NCI-H187 treated with DMSO at 0.1 percent for 48 hours (cell line): ENCODE results near the gene ZNF224.
A peak's percentile ranks its signal among the peaks of the same experiment; 100 is the strongest.
"Not testable (repeated sequence)": the region's sequence is repeated elsewhere in the genome, so short reads cannot be mapped to it uniquely, and the experiment has no call there.

ENCODE experiments used
- DNase-seq: peaks from one replicate; lab custom pipeline; 2025; lab: John Stamatoyannopoulos, UW

The ZNF224 gene

DNA sequence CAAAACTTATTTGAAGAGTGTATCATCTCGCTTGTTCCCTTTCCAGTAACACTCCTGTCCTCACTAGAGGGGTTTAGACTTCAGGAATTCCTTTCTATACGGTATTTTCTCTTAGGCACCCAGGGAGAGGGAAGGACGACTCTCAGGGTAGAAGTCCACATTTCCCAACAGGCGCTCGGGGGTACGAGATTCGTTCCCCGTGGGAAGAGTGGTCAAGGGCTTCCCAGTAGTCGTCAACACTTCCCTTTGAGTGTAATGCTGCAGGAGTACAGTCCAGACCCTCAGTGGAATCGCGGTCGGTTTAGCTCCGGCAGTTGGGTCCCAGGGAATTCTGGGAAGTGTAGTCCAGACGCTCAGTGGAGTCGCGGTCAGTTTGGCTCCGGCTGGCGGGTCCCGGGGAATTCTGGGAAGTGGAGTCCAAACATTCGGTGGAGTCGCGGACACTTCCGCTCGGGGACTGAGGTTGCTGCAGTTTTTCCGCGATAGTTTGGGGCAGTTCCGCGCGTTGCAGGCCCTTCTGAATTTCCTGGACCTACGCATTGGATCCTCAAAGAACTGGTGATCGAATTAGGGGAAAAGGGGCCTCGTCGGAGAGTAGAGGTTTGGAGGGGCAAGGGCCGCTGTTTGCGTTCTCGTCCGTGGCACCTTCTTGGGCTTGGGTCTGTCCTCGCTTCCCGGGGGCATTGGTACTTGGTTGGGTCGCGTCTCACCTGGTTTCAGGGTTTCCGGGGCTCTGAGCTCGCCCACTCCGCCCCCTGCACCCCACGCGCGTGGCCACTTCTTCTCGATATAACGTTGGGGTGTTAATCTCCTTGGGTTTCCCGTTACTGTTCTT, at the start of gene ZNF224:
Gene ZNF224 (plus strand): TSS at position 431 of the 835 bp plus-strand sequence. CDS start 3,513 bp downstream, outside the sequence.
- DNase-seq, result peak; percentile 64

GRCh38 chr19:44050740-44051649, 43.2 kb upstream of the ZNF224 start:
- peak; percentile 4 for DNase-seq

DNA sequence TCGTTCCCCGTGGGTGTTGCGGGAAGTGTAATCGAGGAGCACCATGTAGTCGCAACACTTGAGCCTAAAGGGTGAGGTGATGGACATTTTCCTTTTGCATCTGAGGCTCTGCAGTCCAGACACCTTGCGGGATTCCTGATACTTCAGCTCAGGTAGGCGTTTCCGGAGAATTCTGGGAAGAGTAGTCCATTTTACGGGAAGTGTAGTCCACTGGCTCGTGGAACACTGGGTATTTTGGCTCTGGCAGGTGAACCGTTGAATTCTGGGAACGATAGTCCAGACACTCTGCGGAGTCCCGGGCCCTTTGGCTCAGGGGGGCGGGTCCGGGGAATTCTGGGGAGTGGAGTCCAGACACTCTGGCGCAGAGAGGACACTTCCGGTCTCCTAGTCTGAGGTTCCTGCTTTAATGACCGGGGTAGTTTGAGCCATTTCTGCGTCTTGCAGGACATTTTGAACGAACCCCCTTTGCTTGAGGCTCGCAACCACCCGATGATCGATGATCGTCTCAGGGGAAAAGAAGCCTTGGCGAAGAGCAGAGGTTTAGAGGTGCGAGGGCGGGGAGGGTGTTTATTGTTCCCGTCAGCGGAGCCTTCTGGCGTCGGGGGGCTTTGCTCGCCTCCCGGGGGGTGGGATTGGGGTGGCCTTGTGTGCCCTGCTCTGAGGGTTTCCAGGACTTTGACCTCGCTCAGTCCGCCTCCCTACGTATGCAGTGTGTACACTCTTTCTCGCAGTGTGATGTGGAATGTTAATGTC, 42.3 kb upstream of the ZNF224 start, which contains the start of gene ZNF223:
Gene ZNF223 (plus strand): TSS at position 387 of the 753 bp plus-strand sequence. CDS start 3,141 bp downstream, outside the sequence.
- DNase-seq, result peak; percentile 97

DNA sequence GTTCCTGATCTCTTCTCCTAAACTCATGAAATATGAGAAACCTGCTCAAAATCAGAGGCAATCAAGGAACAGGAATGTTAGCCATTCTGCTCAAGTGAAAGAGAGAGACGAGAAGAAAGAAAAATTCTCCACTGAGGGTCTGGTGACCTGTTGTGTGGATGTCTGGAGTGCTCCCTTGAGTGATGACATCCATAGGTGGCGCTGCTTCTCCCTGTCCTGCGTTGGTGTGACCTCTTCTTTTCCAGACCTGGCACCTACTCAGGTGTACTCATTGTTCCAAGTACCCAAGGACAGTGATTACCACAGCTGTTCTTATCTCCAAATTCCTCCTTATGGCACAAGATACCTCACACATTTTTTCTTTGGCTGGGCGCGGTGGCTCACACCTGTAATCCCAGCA, 38.3 kb upstream of the ZNF224 start:
- DNase-seq, result no peak

GRCh38 chr19:44059229-44059628, 34.9 kb upstream of the ZNF224 start:
- no peak for DNase-seq

GRCh38 chr19:44061038-44061437, 33.1 kb upstream of the ZNF224 start:
- DNase-seq, result no peak

GRCh38 chr19:44066305-44066704, 27.9 kb upstream of the ZNF224 start:
- DNase-seq, result no peak

DNA sequence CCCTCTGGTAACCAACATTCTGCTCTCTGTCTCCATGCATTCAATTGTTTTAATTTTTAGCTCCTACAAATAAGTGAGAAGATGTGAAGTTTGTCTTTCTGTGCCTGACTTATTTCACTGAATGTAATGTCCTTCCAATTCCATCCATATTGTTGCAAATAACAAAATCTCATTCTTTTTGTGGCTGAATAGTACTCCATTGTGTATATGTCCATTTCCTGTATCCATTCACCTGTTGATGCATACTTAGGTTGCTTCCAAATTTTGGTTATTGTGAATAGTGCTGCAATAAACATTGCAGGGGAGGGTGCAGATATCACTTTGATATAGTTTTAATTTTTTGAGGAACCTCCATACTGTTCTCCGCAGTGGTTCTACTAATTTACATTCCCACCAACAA, 24.7 kb upstream of the ZNF224 start:
- no peak for DNase-seq

DNA sequence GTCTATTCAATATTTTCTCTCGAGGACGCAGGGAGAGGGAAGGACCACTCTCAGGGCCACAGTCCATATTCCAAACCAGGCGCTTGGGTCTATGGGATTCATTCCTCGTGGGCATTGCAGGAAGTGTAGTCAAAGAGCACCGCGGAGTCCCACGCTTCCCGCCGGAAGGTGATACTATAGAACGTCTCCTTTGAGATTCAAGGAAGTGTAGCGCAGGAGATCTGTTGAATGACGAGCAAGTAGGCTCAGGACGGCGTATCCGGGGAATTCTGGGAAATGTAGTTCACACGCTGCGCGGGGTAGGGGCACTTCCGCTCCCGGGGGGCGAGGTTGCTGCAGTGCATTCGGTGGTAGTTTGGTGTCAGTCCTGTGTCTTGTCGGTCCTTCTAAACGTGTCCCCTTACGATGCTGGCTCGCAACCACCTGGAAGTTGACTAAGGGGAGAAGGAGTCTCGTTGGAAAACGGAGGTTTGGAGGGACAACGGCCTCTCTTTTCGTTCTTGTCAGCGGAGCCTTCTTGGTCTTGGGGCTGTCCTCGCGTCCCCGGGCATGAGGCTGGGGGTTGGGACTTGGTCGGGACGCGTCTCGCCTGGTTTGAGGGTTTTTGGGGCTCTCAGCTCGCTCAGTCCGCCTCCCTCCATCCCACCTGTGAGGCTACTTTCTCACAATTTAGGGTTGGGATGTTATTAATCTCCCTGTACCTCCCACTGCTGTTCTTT, 22.2 kb upstream of the ZNF224 start, which contains the start of gene ZNF284:
Gene ZNF284 (plus strand): TSS at position 336 of the 719 bp plus-strand sequence. CDS start 4,231 bp downstream, outside the sequence.
- DNase-seq, result peak; percentile 89

DNA sequence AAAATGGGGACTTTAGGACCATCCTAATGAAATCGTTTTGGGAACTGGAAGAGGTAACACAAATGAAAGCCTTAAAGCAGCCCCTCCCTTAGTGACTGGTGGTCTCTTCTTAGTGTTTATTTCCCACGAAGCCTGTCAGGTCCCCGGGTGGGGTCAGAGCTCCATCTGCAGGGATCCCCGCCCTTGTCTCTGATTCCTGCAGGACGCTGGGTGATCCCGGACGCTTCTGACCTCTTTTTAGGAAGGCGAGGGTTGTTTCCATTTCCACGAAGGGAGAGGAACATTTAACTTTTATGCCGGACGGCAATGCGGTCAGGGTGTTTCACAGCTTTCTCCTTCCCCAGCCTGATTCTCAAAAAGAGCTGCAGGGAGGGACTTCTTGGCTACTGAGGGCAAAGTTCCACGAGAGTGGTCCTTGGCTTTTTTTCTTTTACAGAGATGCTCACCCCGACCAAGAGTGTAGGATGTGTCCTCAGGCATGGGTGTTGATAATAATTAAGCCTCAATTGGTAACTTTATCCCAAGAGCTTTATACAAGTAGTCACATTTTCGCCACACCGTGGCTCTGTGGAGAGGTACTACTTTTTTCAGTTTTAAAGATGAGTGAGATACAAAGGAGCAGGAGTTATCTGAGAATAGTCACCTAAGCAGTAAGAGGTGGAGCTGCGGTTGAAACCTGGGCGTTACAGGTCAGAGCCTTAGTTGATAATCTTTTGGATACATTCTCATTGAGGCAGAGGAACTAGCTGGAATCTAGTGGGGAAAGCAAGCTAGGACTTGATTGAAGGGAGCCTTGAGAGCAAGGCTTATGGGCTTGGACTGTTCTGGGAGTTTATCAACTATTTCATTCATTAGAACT, 21.4 kb upstream of the ZNF224 start:
- no peak for DNase-seq

GRCh38 chr19:44076325-44076724, 17.8 kb upstream of the ZNF224 start:
- no peak for DNase-seq

DNA sequence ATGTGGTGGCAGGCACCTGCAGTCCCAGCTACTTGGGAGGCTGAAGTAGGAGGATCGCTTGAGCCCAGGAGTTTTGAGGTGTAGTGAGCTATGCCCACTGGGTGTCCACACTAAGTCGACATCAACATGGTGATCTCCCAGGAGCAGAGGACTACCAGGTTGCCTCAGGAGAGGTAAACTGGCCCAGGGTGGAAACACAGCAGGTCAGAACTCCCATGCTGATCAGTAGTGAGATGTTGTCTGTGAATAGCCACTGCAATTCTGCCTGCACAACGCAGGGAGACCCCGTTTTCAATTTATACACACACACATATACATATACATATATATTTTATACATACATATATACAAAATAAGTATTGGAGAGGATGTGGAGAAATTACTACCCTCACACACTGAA, 2.1 kb upstream of the ZNF224 start:
- DNase-seq, result no peak

DNA sequence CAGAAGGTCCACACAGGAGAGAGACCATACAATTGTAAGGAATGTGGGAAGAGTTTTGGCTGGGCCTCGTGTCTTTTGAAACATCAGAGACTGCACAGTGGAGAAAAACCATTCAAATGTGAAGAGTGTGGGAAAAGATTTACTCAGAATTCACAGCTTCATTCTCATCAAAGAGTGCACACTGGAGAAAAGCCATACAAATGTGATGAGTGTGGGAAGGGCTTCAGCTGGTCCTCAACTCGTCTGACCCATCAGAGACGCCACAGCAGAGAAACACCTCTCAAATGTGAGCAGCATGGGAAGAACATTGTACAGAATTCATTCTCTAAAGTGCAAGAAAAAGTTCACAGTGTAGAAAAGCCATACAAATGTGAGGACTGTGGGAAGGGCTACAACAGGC, 13.6 kb downstream of the ZNF224 start:
- no peak for DNase-seq

- no peak for DNase-seq
Observed at GRCh38 chr19:44109458-44109857, 15.3 kb downstream of the ZNF224 start.

DNA sequence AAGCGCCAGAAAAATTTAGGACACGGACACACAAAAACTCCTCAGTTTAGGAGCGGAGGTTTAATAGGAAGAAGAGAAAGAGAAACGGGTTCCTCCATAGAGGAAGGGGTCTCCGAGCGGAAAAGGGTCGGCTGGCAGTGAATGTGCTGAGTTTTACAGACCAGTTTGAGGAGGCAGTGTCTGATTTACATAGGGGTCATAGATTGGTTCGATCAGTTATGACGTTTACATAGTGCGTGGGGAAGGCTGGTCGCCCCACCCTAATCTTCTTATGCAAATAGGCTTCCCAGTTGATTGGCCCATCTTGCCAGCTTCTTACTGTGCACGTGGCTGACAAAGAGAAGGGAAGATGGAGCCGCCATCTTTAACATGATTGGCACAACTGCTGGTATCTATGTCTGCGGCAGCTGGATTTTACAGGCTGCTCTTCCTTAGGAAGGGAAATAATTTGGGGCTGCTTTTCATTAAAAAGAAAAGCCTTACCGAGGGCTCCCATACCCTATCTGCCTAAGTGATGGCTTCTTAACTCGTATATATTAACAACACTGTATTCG, 17.8 kb downstream of the ZNF224 start:
- DNase-seq, result no peak

GRCh38 chr19:44112802-44113137, 18.6 kb downstream of the ZNF224 start:
- DNase-seq, result no peak

- peak; percentile 98 for DNase-seq
Observed at GRCh38 chr19:44113138-44113783, 19.1 kb downstream of the ZNF224 start, which contains the start of gene ZNF225. Gene ZNF225 (plus strand): TSS chr19:44113399. CDS start chr19:44115828, 2,429 bp downstream.

DNA sequence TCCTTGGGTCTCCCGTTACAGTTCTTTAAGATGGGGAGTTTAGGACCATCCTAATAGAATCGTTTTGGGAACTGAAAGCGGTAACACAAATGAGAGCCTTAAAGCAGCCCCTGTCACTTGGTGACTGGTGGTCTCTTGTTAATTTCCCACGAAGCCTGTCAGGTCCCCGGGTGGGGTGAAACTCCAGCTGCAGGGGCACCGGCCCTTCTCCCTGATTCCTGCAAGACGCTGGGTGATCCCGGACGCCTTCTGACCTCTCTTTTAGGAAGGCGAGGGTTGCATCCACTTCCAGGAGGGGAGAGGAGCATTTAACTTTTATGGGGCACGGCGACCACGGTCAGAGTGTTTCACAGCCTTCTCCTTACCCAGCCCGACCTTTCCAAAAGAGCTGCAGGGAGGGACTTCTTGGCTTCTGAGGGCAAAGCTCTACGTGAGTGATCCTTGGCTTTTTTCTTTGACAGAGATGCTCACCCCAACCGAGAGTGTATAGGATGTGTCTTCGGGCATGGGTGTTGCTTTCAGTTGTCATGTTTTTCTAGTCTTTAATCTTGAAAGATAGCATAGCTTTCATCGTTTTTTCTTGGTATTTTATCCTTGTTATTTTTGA, 19.7 kb downstream of the ZNF224 start:
- no peak for DNase-seq

GRCh38 chr19:44121162-44121561, 27.0 kb downstream of the ZNF224 start:
- not testable (repeated sequence) for DNase-seq
